ENCODE measurements around the gene ZNF565.

ZNF565 gene

GRCh38 chr19:36214386-36215275 lies at the start of gene ZNF565, which contains the start of gene ZNF146:
TSS of gene ZNF565 (minus strand) at chr19:36214665. CDS start at chr19:36201985, 12,680 bp downstream.
TSS of gene ZNF146 (plus strand) at chr19:36215106. CDS start at chr19:36236441, 21,335 bp downstream.
- Histone ChIP-seq H3K27ac (ENCODE audit: low read depth, low read length) (peak within 1 kb of the TSS; percentile 98), H3K4me1 (ENCODE audit: control insufficient read depth in 1 of 2, insufficient read depth in 2 of 2, low read length in 2 of 2) (peaks cover 4 to 14% of the 10 kb centered on the region in 2 donors), H3K36me3 (ENCODE audit: control insufficient read depth in 1 of 2, insufficient read depth in 2 of 2, low read length in 2 of 2) (peaks cover 0 to 3% of the 10 kb centered on the region in 2 donors), H3K9me3 (ENCODE audit: control insufficient read depth in 1 of 2, low read length in 2 of 2) (no peaks in the 10 kb centered on the region), H3K9ac (ENCODE audit: low read depth in 1 of 2, low read length in 2 of 2) (peak within 1 kb of the TSS; percentile 77 to 92), H3K27me3 (ENCODE audit: control insufficient read depth in 1 of 2, insufficient read depth in 2 of 2, low read length in 2 of 2) (no peaks in the 10 kb centered on the region), H3K4me3 (ENCODE audit: low read depth in 1 of 2, low read length in 2 of 2) (peak within 1 kb of the TSS; percentile 88 to 91)

GRCh38 chr19:36259211-36259610 lies 44.7 kb upstream of the ZNF565 start:
- Histone ChIP-seq H3K9ac (ENCODE audit: low read depth in 1 of 2, low read length in 2 of 2) (no peak overlapping the region), H3K27me3 (ENCODE audit: control insufficient read depth in 1 of 2, insufficient read depth in 2 of 2, low read length in 2 of 2) (no peaks in the 10 kb centered on the region), H3K27ac (ENCODE audit: low read depth, low read length) (no peak overlapping the region), H3K4me1 (ENCODE audit: control insufficient read depth in 1 of 2, insufficient read depth in 2 of 2, low read length in 2 of 2) (no peaks in the 10 kb centered on the region), H3K4me3 (ENCODE audit: low read depth in 1 of 2, low read length in 2 of 2) (no peak overlapping the region), H3K9me3 (ENCODE audit: control insufficient read depth in 1 of 2, low read length in 2 of 2) (peaks cover 6 to 23% of the 10 kb centered on the region in 2 donors), H3K36me3 (ENCODE audit: control insufficient read depth in 1 of 2, insufficient read depth in 2 of 2, low read length in 2 of 2) (no peaks in the 10 kb centered on the region)

- Histone ChIP-seq H3K4me1 (ENCODE audit: control insufficient read depth in 1 of 2, insufficient read depth in 2 of 2, low read length in 2 of 2) (no peaks in the 10 kb centered on the region), H3K27ac (ENCODE audit: low read depth, low read length) (no peak overlapping the region), H3K4me3 (ENCODE audit: low read depth in 1 of 2, low read length in 2 of 2) (peak overlapping the region in 1 of 2 donors; percentile 10), H3K27me3 (ENCODE audit: control insufficient read depth in 1 of 2, insufficient read depth in 2 of 2, low read length in 2 of 2) (no peaks in the 10 kb centered on the region), H3K36me3 (ENCODE audit: control insufficient read depth in 1 of 2, insufficient read depth in 2 of 2, low read length in 2 of 2) (no peaks in the 10 kb centered on the region), H3K9ac (ENCODE audit: low read depth in 1 of 2, low read length in 2 of 2) (no peak overlapping the region), H3K9me3 (ENCODE audit: control insufficient read depth in 1 of 2, low read length in 2 of 2) (peaks cover 6 to 20% of the 10 kb centered on the region in 2 donors)
Measured at GRCh38 chr19:36258028-36258875, 43.8 kb upstream of the ZNF565 start.

GRCh38 chr19:36257520-36257876 lies 43.0 kb upstream of the ZNF565 start:
- H3K27ac ChIP-seq (ENCODE audit: low read depth, low read length) = no peak overlapping the region
- H3K9me3 ChIP-seq (ENCODE audit: control insufficient read depth in 1 of 2, low read length in 2 of 2) = peaks cover 6 to 23% of the 10 kb centered on the region in 2 donors
- H3K27me3 ChIP-seq (ENCODE audit: control insufficient read depth in 1 of 2, insufficient read depth in 2 of 2, low read length in 2 of 2) = no peaks in the 10 kb centered on the region
- H3K9ac ChIP-seq (ENCODE audit: low read depth in 1 of 2, low read length in 2 of 2) = no peak overlapping the region
- no peaks in the 10 kb centered on the region for H3K36me3 ChIP-seq (ENCODE audit: control insufficient read depth in 1 of 2, insufficient read depth in 2 of 2, low read length in 2 of 2)
- H3K4me3 ChIP-seq (ENCODE audit: low read depth in 1 of 2, low read length in 2 of 2) = peak overlapping the region in 1 of 2 donors; percentile 32
- no peaks in the 10 kb centered on the region for H3K4me1 ChIP-seq (ENCODE audit: control insufficient read depth in 1 of 2, insufficient read depth in 2 of 2, low read length in 2 of 2)

GRCh38 chr19:36256853-36257519 lies 42.5 kb upstream of the ZNF565 start:
- peak overlapping the region in 1 of 2 donors; percentile 32 for H3K4me3 ChIP-seq (ENCODE audit: low read depth in 1 of 2, low read length in 2 of 2)
- no peaks in the 10 kb centered on the region for H3K36me3 ChIP-seq (ENCODE audit: control insufficient read depth in 1 of 2, insufficient read depth in 2 of 2, low read length in 2 of 2)
- H3K4me1 ChIP-seq (ENCODE audit: control insufficient read depth in 1 of 2, insufficient read depth in 2 of 2, low read length in 2 of 2) = no peaks in the 10 kb centered on the region
- no peaks in the 10 kb centered on the region for H3K27me3 ChIP-seq (ENCODE audit: control insufficient read depth in 1 of 2, insufficient read depth in 2 of 2, low read length in 2 of 2)
- no peak overlapping the region for H3K9ac ChIP-seq (ENCODE audit: low read depth in 1 of 2, low read length in 2 of 2)
- H3K9me3 ChIP-seq (ENCODE audit: control insufficient read depth in 1 of 2, low read length in 2 of 2) = peaks cover 6 to 27% of the 10 kb centered on the region in 2 donors
- no peak overlapping the region for H3K27ac ChIP-seq (ENCODE audit: low read depth, low read length)

GRCh38 chr19:36256064-36256463 lies 41.6 kb upstream of the ZNF565 start:
- Histone ChIP-seq H3K9ac (ENCODE audit: low read depth in 1 of 2, low read length in 2 of 2) (no peak overlapping the region), H3K27ac (ENCODE audit: low read depth, low read length) (no peak overlapping the region), H3K4me3 (ENCODE audit: low read depth in 1 of 2, low read length in 2 of 2) (no peak overlapping the region), H3K4me1 (ENCODE audit: control insufficient read depth in 1 of 2, insufficient read depth in 2 of 2, low read length in 2 of 2) (no peaks in the 10 kb centered on the region), H3K9me3 (ENCODE audit: control insufficient read depth in 1 of 2, low read length in 2 of 2) (peaks cover 6 to 27% of the 10 kb centered on the region in 2 donors), H3K36me3 (ENCODE audit: control insufficient read depth in 1 of 2, insufficient read depth in 2 of 2, low read length in 2 of 2) (no peaks in the 10 kb centered on the region), H3K27me3 (ENCODE audit: control insufficient read depth in 1 of 2, insufficient read depth in 2 of 2, low read length in 2 of 2) (no peaks in the 10 kb centered on the region)

- H3K27ac ChIP-seq (ENCODE audit: low read depth, low read length) = no peak overlapping the region
- H3K9me3 ChIP-seq (ENCODE audit: control insufficient read depth in 1 of 2, low read length in 2 of 2) = peaks cover 6 to 27% of the 10 kb centered on the region in 2 donors
- no peaks in the 10 kb centered on the region for H3K36me3 ChIP-seq (ENCODE audit: control insufficient read depth in 1 of 2, insufficient read depth in 2 of 2, low read length in 2 of 2)
- no peaks in the 10 kb centered on the region for H3K27me3 ChIP-seq (ENCODE audit: control insufficient read depth in 1 of 2, insufficient read depth in 2 of 2, low read length in 2 of 2)
- H3K4me3 ChIP-seq (ENCODE audit: low read depth in 1 of 2, low read length in 2 of 2) = no peak overlapping the region
- no peak overlapping the region for H3K9ac ChIP-seq (ENCODE audit: low read depth in 1 of 2, low read length in 2 of 2)
- no peaks in the 10 kb centered on the region for H3K4me1 ChIP-seq (ENCODE audit: control insufficient read depth in 1 of 2, insufficient read depth in 2 of 2, low read length in 2 of 2)
Measured at GRCh38 chr19:36255316-36255715, 40.9 kb upstream of the ZNF565 start.

GRCh38 chr19:36254848-36255247 lies 40.4 kb upstream of the ZNF565 start:
- no peaks in the 10 kb centered on the region for H3K27me3 ChIP-seq (ENCODE audit: control insufficient read depth in 1 of 2, insufficient read depth in 2 of 2, low read length in 2 of 2)
- no peak overlapping the region for H3K9ac ChIP-seq (ENCODE audit: low read depth in 1 of 2, low read length in 2 of 2)
- H3K36me3 ChIP-seq (ENCODE audit: control insufficient read depth in 1 of 2, insufficient read depth in 2 of 2, low read length in 2 of 2) = no peaks in the 10 kb centered on the region
- peaks cover 6 to 27% of the 10 kb centered on the region in 2 donors for H3K9me3 ChIP-seq (ENCODE audit: control insufficient read depth in 1 of 2, low read length in 2 of 2)
- H3K27ac ChIP-seq (ENCODE audit: low read depth, low read length) = no peak overlapping the region
- H3K4me1 ChIP-seq (ENCODE audit: control insufficient read depth in 1 of 2, insufficient read depth in 2 of 2, low read length in 2 of 2) = no peaks in the 10 kb centered on the region
- H3K4me3 ChIP-seq (ENCODE audit: low read depth in 1 of 2, low read length in 2 of 2) = no peak overlapping the region

- no peak overlapping the region for H3K4me3 ChIP-seq (ENCODE audit: low read depth in 1 of 2, low read length in 2 of 2)
- H3K27ac ChIP-seq (ENCODE audit: low read depth, low read length) = no peak overlapping the region
- no peaks in the 10 kb centered on the region for H3K4me1 ChIP-seq (ENCODE audit: control insufficient read depth in 1 of 2, insufficient read depth in 2 of 2, low read length in 2 of 2)
- no peaks in the 10 kb centered on the region for H3K27me3 ChIP-seq (ENCODE audit: control insufficient read depth in 1 of 2, insufficient read depth in 2 of 2, low read length in 2 of 2)
- H3K9me3 ChIP-seq (ENCODE audit: control insufficient read depth in 1 of 2, low read length in 2 of 2) = peaks cover 0 to 25% of the 10 kb centered on the region in 2 donors
- no peaks in the 10 kb centered on the region for H3K36me3 ChIP-seq (ENCODE audit: control insufficient read depth in 1 of 2, insufficient read depth in 2 of 2, low read length in 2 of 2)
- no peak overlapping the region for H3K9ac ChIP-seq (ENCODE audit: low read depth in 1 of 2, low read length in 2 of 2)
Measured at GRCh38 chr19:36252047-36252446, 37.6 kb upstream of the ZNF565 start.
